ENCODE results near the gene STXBP1.

The STXBP1 gene

GRCh38 chr9:127567035-127567729 is 44.9 kb upstream of the STXBP1 start:
- peak; percentile 54 for DNase-seq (ENCODE audit: low read depth)
- no peak for TF ChIP-seq CTCF (conservative IDR thresholded peaks at IDR 0.05; ENCODE audit: control insufficient read depth, insufficient read depth, low read depth, low read length)
- H3K4me3 ChIP-seq (ENCODE audit: control insufficient read depth, low read depth, low read length): peak overlapping the region; percentile 77

DNA sequence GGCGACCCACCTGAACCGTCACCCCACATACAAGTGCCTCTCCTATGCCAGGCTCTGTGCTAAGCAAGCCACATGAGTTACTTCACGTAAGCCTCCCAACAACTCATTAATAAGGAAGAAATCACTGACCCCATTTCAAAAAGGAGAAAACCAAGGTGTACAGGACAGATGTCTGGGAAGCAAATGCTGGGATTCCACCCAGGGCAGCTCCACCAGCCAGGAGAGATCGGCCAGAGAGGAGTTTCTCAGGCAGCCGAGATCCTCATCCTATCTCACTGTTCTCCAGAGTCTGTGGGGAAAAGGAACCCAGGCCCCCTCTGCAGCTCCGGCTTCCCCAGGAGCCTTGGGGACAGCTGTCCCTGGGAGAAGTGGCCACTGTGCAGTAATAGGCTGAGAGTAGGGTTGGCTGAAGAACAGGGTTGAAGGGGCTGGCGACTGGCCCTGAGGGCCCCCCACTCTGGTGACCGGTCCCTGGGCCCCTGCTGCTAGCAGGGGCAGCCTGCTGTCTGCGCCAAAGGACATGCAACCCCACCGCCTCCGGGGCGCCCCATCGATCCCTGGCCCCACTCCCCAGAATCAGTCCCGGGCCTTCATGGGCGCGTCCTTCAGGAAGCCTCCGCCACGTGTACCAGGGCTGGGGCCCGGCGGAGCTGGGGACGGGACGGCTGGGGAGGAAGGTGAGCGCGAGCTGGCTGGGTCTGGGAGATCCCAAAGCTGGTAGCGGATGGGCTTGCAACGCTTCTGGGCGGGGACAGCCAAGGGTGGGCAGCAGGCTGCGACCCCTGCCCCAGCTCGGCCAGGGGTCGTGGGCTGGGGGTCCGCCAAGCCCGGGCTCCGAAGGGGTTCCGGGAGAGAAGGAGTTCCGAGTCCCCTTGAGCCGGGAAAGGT is 44.1 kb upstream of the STXBP1 start:
- no peak for DNase-seq (ENCODE audit: low read depth)
- TF ChIP-seq CTCF (conservative IDR thresholded peaks at IDR 0.05; ENCODE audit: control insufficient read depth, insufficient read depth, low read depth, low read length): no peak
- peak overlapping the region; percentile 77 for H3K4me3 ChIP-seq (ENCODE audit: control insufficient read depth, low read depth, low read length)

GRCh38 chr9:127568618-127568970 is 43.5 kb upstream of the STXBP1 start:
- TF ChIP-seq CTCF (conservative IDR thresholded peaks at IDR 0.05; ENCODE audit: control insufficient read depth, insufficient read depth, low read depth, low read length): no peak
- peak overlapping the region; percentile 77 for H3K4me3 ChIP-seq (ENCODE audit: control insufficient read depth, low read depth, low read length)
- DNase-seq (ENCODE audit: low read depth): no peak

DNA sequence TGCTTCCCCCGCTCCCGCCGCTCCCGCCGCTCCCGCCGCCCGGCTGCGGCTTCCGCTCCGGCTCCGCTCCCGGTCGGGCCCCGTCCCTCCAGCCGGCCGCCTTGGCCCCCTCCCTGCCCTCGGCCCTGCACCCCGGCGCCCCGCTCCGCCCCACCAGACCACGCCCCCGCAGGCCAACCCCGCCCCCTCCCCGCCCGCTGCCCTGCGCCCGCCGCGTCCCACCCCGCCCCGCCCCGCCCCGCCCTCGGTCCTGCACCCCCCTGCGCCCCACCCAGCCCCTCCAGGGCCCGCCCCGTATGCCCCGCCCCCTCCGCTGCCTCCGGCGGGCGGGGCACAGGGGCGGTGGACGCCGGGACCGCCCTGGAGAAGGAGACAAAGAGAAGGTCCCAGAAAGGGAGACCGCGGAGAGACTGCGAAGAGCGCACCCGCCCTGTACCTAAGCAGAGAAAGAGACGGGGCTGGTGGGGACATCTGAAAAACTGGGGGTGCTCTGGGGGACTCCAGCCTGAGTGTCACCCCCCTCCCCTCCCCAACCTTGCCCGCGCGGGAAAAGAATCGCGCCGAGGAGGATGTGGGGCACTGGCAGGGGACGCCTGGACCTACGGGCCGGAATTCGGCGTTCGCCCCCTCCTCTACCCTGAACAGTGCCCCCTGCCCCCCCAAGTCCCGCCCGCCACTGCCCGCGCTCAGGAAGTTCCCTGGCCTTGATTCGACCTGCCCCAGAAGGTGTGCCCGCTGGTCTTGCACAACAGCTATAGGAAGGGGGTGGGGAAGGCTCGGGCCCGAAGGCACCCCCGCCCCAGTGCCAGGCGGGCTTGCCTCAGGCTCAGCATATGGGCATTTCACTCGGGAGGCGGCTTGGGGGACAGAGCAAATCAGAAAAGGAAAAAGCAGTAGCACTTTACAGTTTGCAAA is 42.8 kb upstream of the STXBP1 start:
- TF ChIP-seq CTCF (conservative IDR thresholded peaks at IDR 0.05; ENCODE audit: control insufficient read depth, insufficient read depth, low read depth, low read length): no peak
- H3K4me3 ChIP-seq (ENCODE audit: control insufficient read depth, low read depth, low read length): peak overlapping the region; percentile 77
- DNase-seq (ENCODE audit: low read depth): peak; percentile 64

DNA sequence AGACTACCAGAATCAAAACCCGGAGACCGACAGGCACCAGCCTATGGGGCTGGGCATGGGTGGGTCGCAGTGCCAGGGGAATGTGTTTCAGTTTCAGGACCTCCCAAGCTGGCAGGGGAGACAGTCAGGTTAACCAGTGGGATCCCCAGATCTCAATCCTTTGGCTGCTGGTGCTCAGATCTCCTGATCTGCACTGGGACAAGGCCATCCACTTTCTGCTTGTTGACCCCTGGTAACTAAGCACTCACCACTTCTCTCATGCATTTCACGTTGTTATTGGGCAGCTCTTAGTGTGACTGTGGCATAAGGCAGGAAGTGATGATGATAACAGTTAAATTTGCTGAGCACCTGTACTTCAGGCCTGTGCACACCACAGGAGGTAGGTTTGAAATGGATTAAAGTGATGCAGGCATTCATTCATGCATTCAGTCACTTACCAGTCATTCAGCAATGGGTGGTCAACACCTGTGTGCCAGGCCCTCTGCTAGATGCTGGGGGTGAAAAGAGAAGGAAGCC is 42.1 kb upstream of the STXBP1 start:
- TF ChIP-seq CTCF (conservative IDR thresholded peaks at IDR 0.05; ENCODE audit: control insufficient read depth, insufficient read depth, low read depth, low read length): no peak
- DNase-seq (ENCODE audit: low read depth): no peak
- H3K4me3 ChIP-seq (ENCODE audit: control insufficient read depth, low read depth, low read length): peak overlapping the region; percentile 52

DNA sequence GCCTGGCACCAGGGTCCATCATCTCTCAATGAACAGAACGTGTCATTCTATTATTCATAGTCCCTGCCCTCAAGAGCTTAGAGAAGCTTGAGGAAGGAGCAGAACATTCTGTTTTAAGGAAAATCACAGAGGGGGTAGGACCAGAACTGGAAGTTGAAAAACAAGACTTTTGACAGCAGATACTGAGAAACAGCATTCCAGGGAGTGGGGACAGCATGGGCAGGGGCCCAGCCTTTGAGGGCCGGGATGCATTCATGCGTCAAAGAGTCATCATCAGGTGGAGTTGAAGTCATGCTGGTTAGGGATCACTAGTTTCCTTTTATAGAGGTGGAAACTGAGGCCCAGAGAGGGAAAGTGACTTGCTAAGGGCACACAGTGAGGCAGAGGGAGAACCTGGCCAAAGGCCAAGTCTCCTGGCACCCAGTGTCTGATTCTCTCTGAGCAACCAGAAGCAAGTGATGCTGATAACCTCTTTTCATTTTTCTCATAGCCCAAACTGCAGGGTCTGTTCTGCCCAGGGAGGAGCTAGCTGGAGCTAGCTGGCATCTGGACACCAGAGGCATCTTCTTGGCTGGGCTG is 41.5 kb upstream of the STXBP1 start:
- no peak for TF ChIP-seq CTCF (conservative IDR thresholded peaks at IDR 0.05; ENCODE audit: control insufficient read depth, insufficient read depth, low read depth, low read length)
- DNase-seq (ENCODE audit: low read depth): no peak
- H3K4me3 ChIP-seq (ENCODE audit: control insufficient read depth, low read depth, low read length): no peak overlapping the region
